MM.1S (cell line): ENCODE data around the gene COA8.

Experiments used
- DNase-seq: peaks from one replicate; pipeline ENCODE4 v3.0.0-alpha.2; 2015
- H2AFZ ChIP-seq: fragments of 300-600 bp; sonication (generic); 2 replicates; pipeline ENCODE4 v1.6.0; 2016; ENCODE audit warnings: antibody characterized with exemption, low read length
- H3F3A ChIP-seq: fragments of 300-600 bp; sonication (generic); 2 replicates; pipeline ENCODE4 v1.6.1; 2016; ENCODE audit warnings: mild to moderate bottlenecking, antibody characterized with exemption, low read length, moderate library complexity, mixed read lengths; ENCODE audit not compliant: insufficient read depth
- H3K27ac ChIP-seq: fragments of 300-600 bp; sonication (generic); 2 replicates; pipeline ENCODE4 v1.5.1; 2016; ENCODE audit warnings: mild to moderate bottlenecking, low read length
- H3K27me3 ChIP-seq: fragments of 300-600 bp; sonication (generic); replicated peaks from 2 replicates; pipeline ENCODE4 v1.6.0; 2016; ENCODE audit warnings: low read length; ENCODE audit not compliant: insufficient read depth
- H3K36me3 ChIP-seq: fragments of 300-600 bp; sonication (generic); replicated peaks from 2 replicates; pipeline ENCODE4 v1.6.1; 2016; ENCODE audit warnings: mild to moderate bottlenecking, low read length, mixed read lengths; ENCODE audit not compliant: insufficient read depth
- H3K4me1 ChIP-seq: fragments of 300-600 bp; sonication (generic); 2 replicates; pipeline ENCODE4 v1.6.1; 2016; ENCODE audit warnings: low read length, mixed read lengths
- H3K4me2 ChIP-seq: fragments of 300-600 bp; sonication (generic); 2 replicates; pipeline ENCODE4 v1.6.0; 2016; ENCODE audit warnings: low read depth, low read length
- H3K4me3 ChIP-seq: fragments of 300-600 bp; sonication (generic); 2 replicates; pipeline ENCODE4 v1.5.1; 2016; ENCODE audit warnings: low read length, mixed read lengths
- H3K79me2 ChIP-seq: fragments of 300-600 bp; sonication (generic); 2 replicates; pipeline ENCODE4 v1.6.1; 2016; ENCODE audit warnings: mixed run types, low read length, mixed read lengths
- H3K9ac ChIP-seq: fragments of 300-600 bp; sonication (generic); 2 replicates; pipeline ENCODE4 v1.6.1; 2016; ENCODE audit warnings: low read length, mixed read lengths
- H3K9me2 ChIP-seq: fragments of 300-600 bp; sonication (generic); replicated peaks from 2 replicates; pipeline ENCODE4 v1.6.1; 2016; ENCODE audit warnings: mild to moderate bottlenecking, low read length, mixed read lengths; ENCODE audit not compliant: insufficient read depth
- H3K9me3 ChIP-seq: fragments of 300-600 bp; sonication (generic); replicated peaks from 2 replicates; pipeline ENCODE4 v1.6.1; 2016; ENCODE audit warnings: mild to moderate bottlenecking, low read length, mixed read lengths; ENCODE audit not compliant: insufficient read depth
- H4K20me1 ChIP-seq: fragments of 300-600 bp; sonication (generic); 2 replicates; pipeline ENCODE4 v1.6.1; 2016; ENCODE audit warnings: mild to moderate bottlenecking, low read length, moderate library complexity, mixed read lengths; ENCODE audit not compliant: insufficient read depth
- EZH2 ChIP-seq: fragments of 300-600 bp; sonication (generic); optimal IDR thresholded peaks from 2 replicates; pipeline ENCODE3; 2017; ENCODE audit warnings: low read depth, mild to moderate bottlenecking, antibody characterized with exemption, low read length, mixed read lengths
- EZH2phosphoT487 ChIP-seq: fragments of 300-600 bp; sonication (generic); IDR thresholded peaks from 2 replicates; pipeline ENCODE4 v1.6.1; 2018; ENCODE audit warnings: antibody characterized with exemption, low read length
- TF ChIP-seq, protein P1 (sequence below): fragments of 300-600 bp; sonication (generic); IDR thresholded peaks from 2 replicates; pipeline ENCODE4 v1.5.1; 2016; ENCODE audit warnings: antibody characterized with exemption, low read length, mixed read lengths

The COA8 gene

DNA sequence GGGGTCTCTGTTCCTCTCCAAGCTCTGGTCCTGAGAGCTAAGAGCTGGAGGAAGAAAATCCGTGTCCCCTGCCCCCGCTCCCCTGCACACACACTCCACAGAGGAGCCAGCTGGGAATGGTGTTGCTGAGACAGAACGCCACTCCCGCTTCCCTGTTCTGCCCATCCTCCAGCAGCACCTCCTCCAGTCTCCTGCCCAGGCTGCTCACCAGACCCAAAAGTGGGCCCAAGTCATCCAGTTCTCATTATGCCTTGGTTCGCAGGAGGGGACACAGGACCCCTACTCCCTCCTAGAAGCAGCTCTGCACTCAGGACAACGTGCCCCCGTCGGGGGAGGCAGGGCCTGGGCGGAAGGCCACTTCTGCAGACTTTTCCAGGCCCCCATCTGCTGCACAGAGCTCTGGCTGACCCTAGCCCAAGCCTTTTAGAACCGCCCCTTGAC lies 34.6 kb upstream of the COA8 start:
- no peak for DNase-seq
- Histone ChIP-seq H3K4me1 (no peaks in the 10 kb centered on the region), H2AFZ (peak overlapping the region; percentile 53; the same call in 1 of the 2 replicates), H4K20me1 (no peaks in the 10 kb centered on the region), H3K9me3 (no peaks in the 10 kb centered on the region), H3F3A (no peaks in the 10 kb centered on the region), H3K9ac (peak overlapping the region; percentile 83; the same call in 1 of the 2 replicates), H3K27ac (no peak overlapping the region), H3K36me3 (no peaks in the 10 kb centered on the region), H3K27me3 (no peaks in the 10 kb centered on the region; the same call in 1 of the 2 replicates), H3K4me2 (peak overlapping the region; percentile 70), H3K79me2 (peaks cover 31% of the 10 kb centered on the region), H3K4me3 (peak overlapping the region; percentile 70), H3K9me2 (no peaks in the 10 kb centered on the region)
- TF ChIP-seq, protein P1, sequence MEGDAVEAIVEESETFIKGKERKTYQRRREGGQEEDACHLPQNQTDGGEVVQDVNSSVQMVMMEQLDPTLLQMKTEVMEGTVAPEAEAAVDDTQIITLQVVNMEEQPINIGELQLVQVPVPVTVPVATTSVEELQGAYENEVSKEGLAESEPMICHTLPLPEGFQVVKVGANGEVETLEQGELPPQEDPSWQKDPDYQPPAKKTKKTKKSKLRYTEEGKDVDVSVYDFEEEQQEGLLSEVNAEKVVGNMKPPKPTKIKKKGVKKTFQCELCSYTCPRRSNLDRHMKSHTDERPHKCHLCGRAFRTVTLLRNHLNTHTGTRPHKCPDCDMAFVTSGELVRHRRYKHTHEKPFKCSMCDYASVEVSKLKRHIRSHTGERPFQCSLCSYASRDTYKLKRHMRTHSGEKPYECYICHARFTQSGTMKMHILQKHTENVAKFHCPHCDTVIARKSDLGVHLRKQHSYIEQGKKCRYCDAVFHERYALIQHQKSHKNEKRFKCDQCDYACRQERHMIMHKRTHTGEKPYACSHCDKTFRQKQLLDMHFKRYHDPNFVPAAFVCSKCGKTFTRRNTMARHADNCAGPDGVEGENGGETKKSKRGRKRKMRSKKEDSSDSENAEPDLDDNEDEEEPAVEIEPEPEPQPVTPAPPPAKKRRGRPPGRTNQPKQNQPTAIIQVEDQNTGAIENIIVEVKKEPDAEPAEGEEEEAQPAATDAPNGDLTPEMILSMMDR: no peak
- TF ChIP-seq EZH2: no peak
- TF ChIP-seq EZH2phosphoT487: no peak

DNA sequence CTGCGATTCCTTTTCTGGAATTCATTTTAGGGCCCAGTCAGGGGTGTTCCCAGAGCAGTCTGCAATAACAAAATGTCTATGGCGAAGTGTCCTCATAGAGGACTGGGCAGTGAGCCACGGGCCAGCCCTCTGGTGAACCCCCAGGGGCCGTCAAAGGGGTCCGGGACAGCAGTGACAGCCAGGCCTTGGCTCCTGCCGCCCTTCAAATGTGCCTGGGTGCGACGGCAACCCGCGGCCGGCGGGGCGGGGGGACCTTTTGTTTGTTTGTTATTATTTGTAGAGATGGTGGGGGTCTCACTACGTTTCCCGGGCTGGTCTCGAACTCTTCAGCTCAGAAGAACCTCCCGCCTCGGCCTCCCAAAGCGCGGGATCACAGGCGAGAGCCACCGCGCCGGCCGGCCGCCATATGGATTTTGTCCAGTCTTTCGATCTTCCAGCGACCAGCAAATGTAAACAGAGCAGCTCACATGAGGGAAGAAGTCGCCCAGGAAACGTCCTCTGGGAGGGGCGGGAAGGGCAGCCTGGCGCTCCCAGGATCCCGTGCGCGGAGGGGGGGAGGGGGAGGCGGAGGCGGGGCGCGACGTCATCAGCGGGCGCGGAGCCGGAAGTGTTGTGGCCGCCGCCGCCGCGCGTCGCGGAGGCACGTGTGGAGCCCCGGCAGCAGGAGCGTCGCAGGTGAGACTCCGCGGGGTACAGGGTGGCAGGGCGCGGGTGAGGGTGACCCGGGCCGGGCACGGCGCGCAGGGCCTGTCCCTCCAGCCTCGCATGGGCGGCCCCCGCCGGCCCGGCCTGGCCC lies 34.0 kb upstream of the COA8 start, which contains the start of gene TRMT61A:
Gene TRMT61A (plus strand): TSS at position 610 of the 796 bp plus-strand sequence. CDS start 783 bp downstream, outside the sequence.
- H3K9ac ChIP-seq: peak within 1 kb of the TSS; percentile 83
- H2AFZ ChIP-seq: peak within 1 kb of the TSS; percentile 70
- no peaks in the 10 kb centered on the region for H3K9me3 ChIP-seq
- H3K4me1 ChIP-seq: no peaks in the 10 kb centered on the region
- no peaks in the 10 kb centered on the region for H3K36me3 ChIP-seq
- peak within 1 kb of the TSS; percentile 83 for H3K4me2 ChIP-seq
- H4K20me1 ChIP-seq: no peaks in the 10 kb centered on the region
- H3K79me2 ChIP-seq: peaks cover 31% of the 10 kb centered on the region
- TF ChIP-seq EZH2phosphoT487: no peak
- TF ChIP-seq, protein P1: no peak
- no peak for TF ChIP-seq EZH2
- peak within 1 kb of the TSS; percentile 85 for H3K4me3 ChIP-seq
- H3K27ac ChIP-seq: no peak within 1 kb of the TSS
- H3F3A ChIP-seq: no peaks in the 10 kb centered on the region
- no peaks in the 10 kb centered on the region; the same call in 1 of the 2 replicates for H3K27me3 ChIP-seq
- no peaks in the 10 kb centered on the region for H3K9me2 ChIP-seq
- peak; percentile 57 for DNase-seq

DNA sequence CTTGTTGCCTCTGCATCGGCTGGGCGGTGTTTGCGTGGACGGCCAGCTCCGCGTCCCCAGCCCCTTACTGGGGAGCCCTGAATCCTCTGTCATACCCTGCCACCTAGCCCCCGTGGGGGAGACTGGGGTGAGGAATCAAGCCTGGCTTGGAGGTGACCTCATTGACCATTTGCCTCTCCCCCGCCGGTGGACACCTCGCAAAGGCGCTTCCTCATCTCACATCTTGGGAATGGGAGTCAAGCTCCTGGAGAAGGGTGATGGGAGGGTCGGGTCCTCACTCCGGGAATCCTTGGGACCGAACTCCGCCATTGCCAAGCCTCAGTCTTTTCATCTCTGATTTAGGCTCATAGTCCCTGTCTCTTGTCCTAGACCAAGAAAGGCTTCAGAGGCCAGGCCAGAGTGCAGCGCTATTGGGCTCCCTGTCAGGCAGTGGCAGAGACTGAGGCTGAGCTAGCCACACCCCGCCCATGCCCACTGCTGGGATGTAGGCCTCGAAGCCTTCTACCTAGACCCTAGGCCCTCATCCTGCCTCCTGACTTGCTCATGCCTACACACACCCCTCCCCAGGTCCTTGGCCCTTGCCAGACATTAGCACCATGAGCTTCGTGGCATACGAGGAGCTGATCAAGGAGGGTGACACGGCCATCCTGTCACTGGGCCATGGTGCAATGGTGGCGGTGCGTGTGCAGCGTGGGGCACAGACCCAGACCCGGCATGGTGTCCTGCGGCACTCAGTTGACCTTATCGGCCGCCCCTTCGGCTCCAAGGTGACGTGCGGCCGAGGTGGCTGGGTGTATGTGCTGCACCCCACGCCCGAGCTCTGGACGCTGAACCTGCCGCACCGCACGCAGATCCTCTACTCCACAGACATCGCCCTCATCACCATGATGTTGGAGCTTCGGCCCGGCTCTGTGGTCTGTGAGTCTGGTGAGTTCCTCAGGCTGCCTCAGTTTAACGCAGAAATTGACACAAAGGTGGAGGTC lies 33.1 kb upstream of the COA8 start:
- Histone ChIP-seq H4K20me1 (no peaks in the 10 kb centered on the region), H3K4me1 (no peaks in the 10 kb centered on the region), H3K36me3 (no peaks in the 10 kb centered on the region), H3K27me3 (no peaks in the 10 kb centered on the region), H3K27ac (no peak overlapping the region), H3K79me2 (peaks cover 31% of the 10 kb centered on the region), H2AFZ (peak overlapping the region; percentile 70; the same call in 1 of the 2 replicates), H3K9me3 (no peaks in the 10 kb centered on the region), H3K4me2 (peak overlapping the region; percentile 83), H3F3A (no peaks in the 10 kb centered on the region), H3K4me3 (peak overlapping the region; percentile 85), H3K9me2 (no peaks in the 10 kb centered on the region), H3K9ac (peak overlapping the region; percentile 78)
- no peak for DNase-seq
- TF ChIP-seq EZH2 (no peak), EZH2phosphoT487 (no peak)
- TF ChIP-seq, protein P1: no peak
